Panc1 (cell line): Measurements from ENCODE around the gene ERC2.

ENCODE experiments used
- CTCF ChIP-seq: fragments of 450-650 bp; IDR thresholded peaks from 2 replicates; pipeline ENCODE4 v1.5.1; 2017; ENCODE audit warnings: mild to moderate bottlenecking
- POLR2AphosphoS5 ChIP-seq: IDR thresholded peaks from 2 replicates; pipeline ENCODE4 v1.6.1; 2012; ENCODE audit warnings: mild to moderate bottlenecking, low read depth, low read length, moderate library complexity
- SIN3A ChIP-seq: IDR thresholded peaks from 2 replicates; pipeline ENCODE4 v1.6.1; 2012; ENCODE audit warnings: low read depth, mild to moderate bottlenecking, low read length, moderate library complexity, borderline replicate concordance; ENCODE audit not compliant: insufficient read depth

DNA sequence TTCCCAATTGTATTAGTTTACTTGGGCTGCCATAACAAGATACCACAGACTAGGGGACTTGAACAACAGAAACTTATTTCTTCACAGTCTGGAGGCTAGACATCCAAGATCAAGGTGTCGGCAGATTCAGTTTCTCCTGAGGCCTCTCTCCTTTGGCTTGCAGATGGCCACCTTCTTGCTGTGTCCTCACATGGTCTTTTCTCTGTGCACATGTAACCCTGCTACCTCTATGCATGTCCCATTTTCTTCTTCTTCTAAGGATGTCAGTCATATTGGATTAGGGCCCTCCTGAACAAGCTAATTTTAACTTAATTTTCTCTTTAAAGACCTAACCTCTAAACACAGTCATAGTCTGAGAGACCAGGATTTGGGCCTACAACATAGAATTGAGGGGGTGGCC is 644.4 kb downstream of the ERC2 start:
- TF ChIP-seq POLR2AphosphoS5 (no peak), CTCF (no peak), SIN3A (no peak)
